ENCODE results near the gene RHO.

GRCh38 chr3:129524081-129524480 is 4.4 kb upstream of the RHO start:
- TF ChIP-seq PKNOX1 (IDR thresholded peaks at IDR 0.05) (no peak), FOXM1 (IDR thresholded peaks at IDR 0.05; ENCODE audit: borderline replicate concordance) (no peak), ELF4 (IDR thresholded peaks at IDR 0.05) (no peak), TARDBP (IDR thresholded peaks at IDR 0.05) (no peak), NFRKB (IDR thresholded peaks at IDR 0.05) (no peak), SP1 (IDR thresholded peaks at IDR 0.05) (no peak), SUZ12 (IDR thresholded peaks at IDR 0.05) (no peak), ZNF384 (IDR thresholded peaks at IDR 0.05) (no peak)
